HG03095 (cell line): Measurements from ENCODE around the gene TOM1L2.
"Not testable (repeated sequence)": the region's sequence is repeated elsewhere in the genome, so short reads cannot be mapped to it uniquely, and the experiment has no call there.

Source experiments
- ATAC-seq: cut with Tn5 transposase; IDR thresholded peaks from one replicate; pipeline ENCODE4 v1.9.1; 2021; ENCODE audit warnings: moderate library complexity; ENCODE audit not compliant: unreplicated experiment

TOM1L2 gene

GRCh38 chr17:17971431-17972125 lies 622 bp downstream of the TOM1L2 start:
- no peak for ATAC-seq

GRCh38 chr17:17970699-17971430 lies 1.3 kb downstream of the TOM1L2 start:
- ATAC-seq, result no peak

- no peak for ATAC-seq
Observed at GRCh38 chr17:17966399-17966798, 5.8 kb downstream of the TOM1L2 start.

- no peak for ATAC-seq
Observed at GRCh38 chr17:17965152-17965721, 7.0 kb downstream of the TOM1L2 start.

GRCh38 chr17:17964710-17965109 lies 7.5 kb downstream of the TOM1L2 start:
- ATAC-seq, result no peak

- ATAC-seq, result no peak
Observed at GRCh38 chr17:17963694-17964436, 8.3 kb downstream of the TOM1L2 start.

- no peak for ATAC-seq
Observed at GRCh38 chr17:17963066-17963465, 9.1 kb downstream of the TOM1L2 start.

- ATAC-seq, result no peak
Observed at GRCh38 chr17:17960500-17961030, 11.6 kb downstream of the TOM1L2 start.

GRCh38 chr17:17959520-17960361 lies 12.5 kb downstream of the TOM1L2 start:
- no peak for ATAC-seq

- no peak for ATAC-seq
Observed at GRCh38 chr17:17958982-17959381, 13.2 kb downstream of the TOM1L2 start.

- no peak for ATAC-seq
Observed at GRCh38 chr17:17957584-17957916, 14.7 kb downstream of the TOM1L2 start.

- ATAC-seq, result not testable (repeated sequence)
Observed at GRCh38 chr17:17955790-17956341, 16.3 kb downstream of the TOM1L2 start.

GRCh38 chr17:17954079-17954478 lies 18.1 kb downstream of the TOM1L2 start:
- ATAC-seq, result no peak

- ATAC-seq, result no peak
Observed at GRCh38 chr17:17952691-17953090, 19.5 kb downstream of the TOM1L2 start.

GRCh38 chr17:17951524-17951923 lies 20.7 kb downstream of the TOM1L2 start:
- ATAC-seq, result no peak

GRCh38 chr17:17950806-17951205 lies 21.4 kb downstream of the TOM1L2 start:
- no peak for ATAC-seq

- no peak for ATAC-seq
Observed at GRCh38 chr17:17950347-17950746, 21.9 kb downstream of the TOM1L2 start.

- ATAC-seq, result no peak
Observed at GRCh38 chr17:17947966-17948365, 24.2 kb downstream of the TOM1L2 start.

- no peak for ATAC-seq
Observed at GRCh38 chr17:17947309-17947708, 24.9 kb downstream of the TOM1L2 start.

GRCh38 chr17:17946093-17946492 lies 26.1 kb downstream of the TOM1L2 start:
- ATAC-seq, result no peak
